Left lung (tissue), 10 donors: ENCODE data around the gene LAIR1. TPM values are rescaled to one million over a fixed set of nuclear protein-coding genes. Genes with fewer than 3 reads are reported as not detected.

ENCODE experiments used
- ATAC-seq: fragments of 200-7000 bp; cut with Tn5 transposase; one replicate; pipeline ENCODE4 v1.9.1; 2020; ENCODE audit warnings: moderate library complexity
- DNase-seq, 4 donors: peaks; one replicate each; pipeline ENCODE4 v3.0.0-alpha.2; 2013 to 2020
- H3K27ac ChIP-seq, 2 donors: fragments of 200-600 bp; sonication (generic) in 1 of 2; one replicate each; pipeline versions ENCODE4 v1.5.0 to v1.8.0; 2020 to 2021
- H3K27me3 ChIP-seq, 2 donors: fragments of 200-600 bp; sonication (generic) in 1 of 2; one replicate each; pipeline versions ENCODE4 v1.5.0 to v1.8.0; 2020 to 2021
- H3K36me3 ChIP-seq, 2 donors: fragments of 200-600 bp; sonication (generic) in 1 of 2; one replicate each; pipeline versions ENCODE4 v1.5.0 to v1.8.0; 2020 to 2021
- H3K4me1 ChIP-seq, 2 donors: fragments of 200-600 bp; one replicate each; pipeline ENCODE4 v1.8.0; 2021
- H3K4me3 ChIP-seq, 2 donors: fragments of 200-600 bp; sonication (generic) in 1 of 2; one replicate each; pipeline versions ENCODE4 v1.5.0 to v1.8.0; 2020 to 2021; ENCODE audit warnings: mild to moderate bottlenecking in 1 of 2
- H3K9me3 ChIP-seq, 2 donors: fragments of 200-600 bp; sonication (generic) in 1 of 2; one replicate each; pipeline versions ENCODE4 v1.5.0 to v1.8.0; 2020 to 2021
- CTCF ChIP-seq, 2 donors: fragments of 200-600 bp; sonication (generic) in 1 of 2; IDR thresholded peaks; one replicate each; pipeline versions ENCODE4 v1.5.0 to v1.8.0; 2021; ENCODE audit warnings: antibody characterized with exemption in 2 of 2
- intact Hi-C, 2 donors: fragments of 100-400 bp; cut with DNase I; formaldehyde crosslinking; loops; one replicate each; pipeline versions ENCODE4 v1.11.2 to v1.14.2; 2022
- polyA plus RNA-seq, 6 donors: library from polyadenylated mRNA; unstranded; fragments of 120-200 nt; gene quantifications; one replicate each; pipeline ENCODE4 v1.2.1, GENCODE V29; 2013; ENCODE audit not compliant: insufficient read length in 6 of 6
- total RNA-seq, 2 donors: library from RNA; stranded (reverse); fragmentation: NEBNext Ultra II Directional; extraction: Animal tissue kit (Norgen Biotek cat#: 25700); gene quantifications; one replicate each; pipeline ENCODE4 v1.2.1, GENCODE V29; 2021
- donor health status: DM: no; HTN: yes; CAD: no.
- donor health status: DM: no; HTN: no; CAD: no.

LAIR1 gene
- total and polyA plus RNA-seq, 8 donors: 5.0 to 172 (median 7.5) TPM

GRCh38 chr19:54339646-54340358 lies 24.9 kb downstream of the LAIR1 start:
- TF ChIP-seq CTCF (IDR thresholded peaks at IDR 0.05): no peak
- intact Hi-C loops: no loop called here
- H3K4me1 ChIP-seq: peaks cover 0 to 14% of the 10 kb centered on the region in 2 donors
- H3K4me3 ChIP-seq: no peak overlapping the region
- no peaks in the 10 kb centered on the region for H3K9me3 ChIP-seq
- ATAC-seq (peak; percentile 65), DNase-seq (no peak)
- peaks cover 0 to 30% of the 10 kb centered on the region in 2 donors for H3K27me3 ChIP-seq
- H3K36me3 ChIP-seq: no peaks in the 10 kb centered on the region
- H3K27ac ChIP-seq: no peak overlapping the region

- no peak for DNase-seq
- Histone ChIP-seq H3K27me3 (peaks cover 0 to 23% of the 10 kb centered on the region in 2 donors), H3K4me1 (peaks cover 0 to 7% of the 10 kb centered on the region in 2 donors), H3K9me3 (no peaks in the 10 kb centered on the region), H3K4me3 (no peak overlapping the region), H3K27ac (no peak overlapping the region), H3K36me3 (no peaks in the 10 kb centered on the region)
- intact Hi-C loops: no loop called here
- no peak for ATAC-seq
- TF ChIP-seq CTCF (IDR thresholded peaks at IDR 0.05): no peak
Measured at GRCh38 chr19:54338521-54338920, 26.2 kb downstream of the LAIR1 start.

- peaks cover 0 to 7% of the 10 kb centered on the region in 2 donors for H3K4me1 ChIP-seq
- H3K27me3 ChIP-seq: peaks cover 0 to 23% of the 10 kb centered on the region in 2 donors
- intact Hi-C loops: no loop called here
- DNase-seq (no peak), ATAC-seq (no peak)
- H3K36me3 ChIP-seq: no peaks in the 10 kb centered on the region
- TF ChIP-seq CTCF (IDR thresholded peaks at IDR 0.05): no peak
- H3K4me3 ChIP-seq: no peak overlapping the region
- no peak overlapping the region for H3K27ac ChIP-seq
- no peaks in the 10 kb centered on the region for H3K9me3 ChIP-seq
Measured at GRCh38 chr19:54337858-54338230, 26.9 kb downstream of the LAIR1 start.

- no peaks in the 10 kb centered on the region for H3K9me3 ChIP-seq
- DNase-seq: peak in 1 of 4 donors; percentile 57
- H3K27me3 ChIP-seq: peaks cover 0 to 28% of the 10 kb centered on the region in 2 donors
- H3K36me3 ChIP-seq: no peaks in the 10 kb centered on the region
- no peak for ATAC-seq
- no peak overlapping the region for H3K4me3 ChIP-seq
- no peak for TF ChIP-seq CTCF (IDR thresholded peaks at IDR 0.05)
- H3K27ac ChIP-seq: no peak overlapping the region
- intact Hi-C loops: no loop called here
- peaks cover 0 to 7% of the 10 kb centered on the region in 2 donors for H3K4me1 ChIP-seq
Measured at GRCh38 chr19:54336893-54337857, 27.6 kb downstream of the LAIR1 start.
